OCI-LY7 (cell line): Measurements from ENCODE around the gene RHOA. TPM values are rescaled to one million over a fixed set of nuclear protein-coding genes. Genes with fewer than 3 reads are reported as not detected.

Experiments used
- BruUV-seq: library from RNA; stranded (reverse); fragments of 400-500 nt; replicated peaks from 2 replicates; lab custom pipeline; 2021; lab: Mats Ljungman, UMichigan
- CTCF ChIA-PET: fragments of 300-600 bp; sonication (Branson Sonifier 250); formaldehyde crosslinking; loops from one replicate; lab custom pipeline; 2022; ENCODE audit warnings: antibody characterized with exemption; ENCODE audit not compliant: unreplicated experiment; lab: Charles Lee
- POLR2A ChIA-PET: fragments of 300-600 bp; sonication (Branson Sonifier 250); formaldehyde crosslinking; loops from one replicate; lab custom pipeline; 2022; ENCODE audit warnings: antibody characterized with exemption; lab: Charles Lee
- DNase-seq: peaks from one replicate; pipeline ENCODE4 v3.0.0-alpha.2; 2015; ENCODE audit warnings: low spot score
- H2AFZ ChIP-seq: fragments of 200-600 bp; sonication (generic), shearing (Covaris generic); 2 replicates; pipeline ENCODE4 v1.6.1; 2014; ENCODE audit warnings: mild to moderate bottlenecking, antibody characterized with exemption, low read length, moderate library complexity
- H3K27ac ChIP-seq: fragments of 200-600 bp; sonication (generic); 2 replicates; pipeline ENCODE4 v1.5.1; 2014; ENCODE audit warnings: mixed run types, low read depth, mild to moderate bottlenecking, moderate library complexity, low read length, inconsistent platforms; ENCODE audit not compliant: poor library complexity, severe bottlenecking
- H3K36me3 ChIP-seq: fragments of 200-600 bp; sonication (generic); 2 replicates; pipeline ENCODE4 v1.6.1; 2014; ENCODE audit warnings: mild to moderate bottlenecking, antibody characterized with exemption, low read length, moderate library complexity, mixed read lengths; ENCODE audit not compliant: insufficient read depth
- H3K4me1 ChIP-seq: fragments of 200-600 bp; sonication (generic); 2 replicates; pipeline ENCODE4 v1.5.1; 2014; ENCODE audit warnings: mild to moderate bottlenecking, low read length; ENCODE audit not compliant: insufficient read depth, poor library complexity, severe bottlenecking
- H3K4me2 ChIP-seq: fragments of 200-600 bp; sonication (generic); 2 replicates; pipeline ENCODE4 v1.6.1; 2014; ENCODE audit warnings: mild to moderate bottlenecking, low read length
- H3K4me3 ChIP-seq: fragments of 200-600 bp; sonication (generic); 2 replicates; pipeline ENCODE4 v1.5.1; 2014; ENCODE audit warnings: mild to moderate bottlenecking, low read depth, low read length; ENCODE audit not compliant: poor library complexity, severe bottlenecking
- H3K79me2 ChIP-seq: fragments of 200-600 bp; sonication (generic); 2 replicates; pipeline ENCODE4 v1.6.1; 2016; ENCODE audit warnings: low read depth, mild to moderate bottlenecking, low read length, moderate library complexity, mixed read lengths; ENCODE audit not compliant: insufficient read depth
- H3K9me2 ChIP-seq: fragments of 200-600 bp; sonication (generic); 2 replicates; pipeline ENCODE4 v1.6.1; 2016; ENCODE audit warnings: mild to moderate bottlenecking, low read length, mixed read lengths; ENCODE audit not compliant: insufficient read depth
- H3K9me3 ChIP-seq: fragments of 200-600 bp; sonication (generic); 2 replicates; pipeline ENCODE4 v1.6.1; 2014; ENCODE audit warnings: mild to moderate bottlenecking, mixed run types, low read length, mixed read lengths
- H4K20me1 ChIP-seq: fragments of 200-600 bp; sonication (generic); 2 replicates; pipeline ENCODE4 v1.6.1; 2014; ENCODE audit warnings: mild to moderate bottlenecking, antibody characterized with exemption, low read length, moderate library complexity, mixed read lengths; ENCODE audit not compliant: insufficient read depth
- CTCF ChIP-seq: fragments of 200-600 bp; sonication (generic); conservative IDR thresholded peaks from 2 replicates; pipeline ENCODE4 v1.5.1; 2014; ENCODE audit warnings: mild to moderate bottlenecking, antibody characterized with exemption, low read length, moderate library complexity, mixed read lengths
- EZH2phosphoT487 ChIP-seq: fragments of 200-600 bp; sonication (generic); IDR thresholded peaks from 2 replicates; pipeline ENCODE4 v1.6.1; 2018; ENCODE audit warnings: low read depth, borderline replicate concordance, mild to moderate bottlenecking, mixed run types, antibody characterized with exemption, low read length, moderate library complexity, mixed read lengths
- intact Hi-C: fragments of 100-400 bp; cut with micrococcal nuclease; formaldehyde crosslinking; loops from one replicate; pipeline ENCODE4 v1.10.0; 2022; ENCODE audit not compliant: unreplicated experiment
- total RNA-seq, 2 experiments: library from RNA; depleted of rRNA in 1 of 2; stranded (reverse); fragments of >200 nt in 1 of 2; shearing (Covaris generic) in 1 of 2; gene quantifications; 2 replicates each; pipeline ENCODE4 v1.2.3, GENCODE V29; 2014 to 2022

The RHOA gene
- total RNA-seq, 2 experiments from 2014 or later: 218 to 373 TPM

DNA sequence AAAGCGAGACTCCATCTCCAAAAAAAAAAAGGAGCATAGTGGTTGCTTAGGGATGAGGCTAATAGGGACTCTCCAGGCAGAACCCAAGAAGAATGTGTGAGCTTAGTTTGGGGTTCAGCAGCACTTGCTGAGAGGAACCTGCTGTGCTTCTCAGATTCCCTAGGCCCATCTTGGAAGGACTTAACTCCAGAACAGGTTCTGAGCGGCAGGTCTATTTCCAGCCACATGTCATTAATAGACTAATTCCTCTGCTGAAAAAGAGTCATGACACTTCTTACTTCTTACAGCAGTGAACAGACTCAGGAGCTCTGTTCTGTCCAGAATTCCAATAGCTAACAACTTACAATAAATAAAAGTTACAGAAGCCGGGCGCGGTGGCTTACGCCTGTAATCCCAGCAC lies 22.5 kb downstream of the RHOA start:
- POLR2A ChIA-PET: interaction anchor here (0.7 to 1.7 kb wide), 5 partner anchors 11 to 44 kb away, joined by 3 to 6 read pairs (median 3); partner anchors contain the start of genes RHOA and TCTA
- CTCF ChIA-PET: no interaction called here

GRCh38 chr3:49388289-49388820 lies 23.4 kb downstream of the RHOA start:
- no peak overlapping the region for H3K4me2 ChIP-seq
- BruUV-seq: no TSS peak
- no peaks in the 10 kb centered on the region for H3K9me2 ChIP-seq
- H3K36me3 ChIP-seq: peaks cover 64% of the 10 kb centered on the region
- no peaks in the 10 kb centered on the region for H3K9me3 ChIP-seq
- peaks cover 26% of the 10 kb centered on the region for H3K4me1 ChIP-seq
- DNase-seq: no peak
- POLR2A ChIA-PET: interaction anchor here (0.6 to 1.1 kb wide), 4 partner anchors 23 to 184 kb away, joined by 3 to 9 read pairs (median 4); partner anchors contain the start of genes RHOA and TCTA
- intact Hi-C loops: no loop called here
- H4K20me1 ChIP-seq: peaks cover 18% of the 10 kb centered on the region
- no peak overlapping the region for H3K27ac ChIP-seq
- no peak overlapping the region for H3K4me3 ChIP-seq
- H3K79me2 ChIP-seq: peaks cover 99% of the 10 kb centered on the region
- TF ChIP-seq CTCF (no peak), EZH2phosphoT487 (no peak)
- no peak overlapping the region for H2AFZ ChIP-seq
- CTCF ChIA-PET: no interaction called here

More for the DNA sequence above, 22.5 kb downstream of the RHOA start:
- BruUV-seq: no TSS peak
- Histone ChIP-seq H3K9me3 (no peaks in the 10 kb centered on the region), H3K4me3 (no peak overlapping the region), H4K20me1 (peaks cover 18% of the 10 kb centered on the region), H3K79me2 (peaks cover 96% of the 10 kb centered on the region), H3K9me2 (no peaks in the 10 kb centered on the region), H3K36me3 (peaks cover 61% of the 10 kb centered on the region), H3K4me1 (peaks cover 26% of the 10 kb centered on the region), H3K4me2 (no peak overlapping the region), H3K27ac (no peak overlapping the region), H2AFZ (no peak overlapping the region)
- no peak for TF ChIP-seq EZH2phosphoT487
- TF ChIP-seq CTCF: no peak
- no peak for DNase-seq
- intact Hi-C loops: no loop called here

DNA sequence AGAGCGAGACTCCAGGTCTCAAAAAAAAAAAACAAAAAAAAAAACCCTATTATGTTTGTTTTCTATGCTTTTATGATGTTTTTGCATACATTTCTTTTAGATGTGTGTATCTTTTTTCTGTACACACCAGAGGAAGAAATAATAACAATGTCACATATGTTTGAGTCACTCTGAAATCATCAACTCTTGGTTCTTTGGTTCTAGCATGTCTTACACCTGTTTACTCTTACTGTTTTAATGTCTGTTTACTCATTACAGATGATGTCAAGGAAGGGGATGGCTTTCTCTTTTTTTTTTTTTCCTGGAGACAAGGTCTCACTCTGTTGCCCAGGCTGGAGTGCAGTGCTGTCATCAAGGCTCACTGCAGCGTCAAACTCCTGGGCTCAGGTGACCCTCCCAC lies 24.1 kb downstream of the RHOA start:
- Histone ChIP-seq H3K4me2 (no peak overlapping the region), H3K4me3 (no peak overlapping the region), H2AFZ (no peak overlapping the region), H3K9me3 (no peaks in the 10 kb centered on the region), H3K79me2 (peaks cover 99% of the 10 kb centered on the region), H3K9me2 (no peaks in the 10 kb centered on the region), H3K27ac (no peak overlapping the region), H4K20me1 (peaks cover 16% of the 10 kb centered on the region), H3K4me1 (peaks cover 26% of the 10 kb centered on the region), H3K36me3 (peaks cover 64% of the 10 kb centered on the region)
- ChIA-PET CTCF (no interaction called here), POLR2A (interaction anchor here (0.6 kb wide), 1 partner anchor 31 kb away, joined by 9 read pairs; no protein-coding TSS in a partner anchor)
- intact Hi-C loops: no loop called here
- DNase-seq: no peak
- TF ChIP-seq EZH2phosphoT487 (no peak), CTCF (no peak)
- BruUV-seq: no TSS peak
